Measurements from ENCODE around the gene ZMIZ1. TPM values are rescaled to one million over a fixed set of nuclear protein-coding genes. Genes with fewer than 3 reads are reported as not detected.

ZMIZ1 gene
- polyA plus RNA-seq, 3 donors = 3.3 to 64.6 (median 8.9) TPM

GRCh38 chr10:79234391-79235315 lies 165.9 kb downstream of the ZMIZ1 start:
- Mint-ChIP-seq H3K27ac (peak overlapping the region in 1 of 7 donors; percentile 27), H3K4me1 (peaks cover 46% of the 10 kb centered on the region), H3K4me3 (no peak overlapping the region), H3K36me3 (peaks cover 66 to 84% of the 10 kb centered on the region in 2 donors), H3K27me3 (ENCODE audit: low read depth in 3 of 3) (peaks cover 0 to 4% (median 0%) of the 10 kb centered on the region in 3 donors), H3K9me3 (peaks cover 0 to 1% (median 0%) of the 10 kb centered on the region in 7 donors)
- Histone ChIP-seq H3K9me3 (replicated peaks in 1 of 2; ENCODE audit: control insufficient read depth in 1 of 2, insufficient read depth in 1 of 2, low read length in 2 of 2) (no peaks in the 10 kb centered on the region), H2AFZ (ENCODE audit: insufficient read depth, low read depth, low read length, poor library complexity, severe bottlenecking) (no peak overlapping the region), H3K27ac (ENCODE audit: low read depth in 1 of 2, low read length in 2 of 2) (no peak overlapping the region), H3K36me3 (replicated peaks in 1 of 2; ENCODE audit: control insufficient read depth in 1 of 2, insufficient read depth in 2 of 2, low read length in 2 of 2) (peaks cover 14 to 64% of the 10 kb centered on the region in 2 donors), H3K9ac (ENCODE audit: insufficient read depth, low read length, poor library complexity, severe bottlenecking) (no peak overlapping the region), H3K79me2 (ENCODE audit: insufficient read depth, low read length) (no peaks in the 10 kb centered on the region), H3K4me1 (ENCODE audit: control insufficient read depth in 1 of 2, insufficient read depth in 2 of 2, low read length in 2 of 2) (peaks cover 29 to 38% of the 10 kb centered on the region in 2 donors), H4K20me1 (ENCODE audit: insufficient read depth, low read length) (peaks cover 90% of the 10 kb centered on the region), H3K4me3 (replicated peaks in 1 of 3; ENCODE audit: low read depth in 2 of 3, low read length in 3 of 3) (no peak overlapping the region), H3K27me3 (ENCODE audit: control insufficient read depth in 2 of 2, insufficient read depth in 2 of 2, low read length in 2 of 2) (no peaks in the 10 kb centered on the region), H3K4me2 (replicated peaks; ENCODE audit: extremely low read depth, low read length, poor library complexity, severe bottlenecking) (no peak overlapping the region)
- WGBS (ENCODE audit: insufficient coverage) = 97% methylated on average over 5 of the region's 8 CpGs
- DNase-seq = no peak
- intact Hi-C loops (cut with micrococcal nuclease) = loop anchor here in 1 of 2 donors (5.0 kb wide), 1 partner anchor 38 kb away; no protein-coding TSS in a partner anchor
- TF ChIP-seq CTCF (IDR thresholded peaks at IDR 0.05) = no peak

- peaks cover 68 to 80% of the 10 kb centered on the region in 2 donors for H3K36me3 Mint-ChIP-seq
- H3K4me1 ChIP-seq (ENCODE audit: control insufficient read depth in 1 of 2, insufficient read depth in 2 of 2, low read length in 2 of 2) = peaks cover 40 to 51% of the 10 kb centered on the region in 2 donors
- peak overlapping the region in 4 of 7 donors; percentile 10 to 95 (median 61) for H3K27ac Mint-ChIP-seq
- H3K36me3 ChIP-seq (replicated peaks in 1 of 2; ENCODE audit: control insufficient read depth in 1 of 2, insufficient read depth in 2 of 2, low read length in 2 of 2) = peaks cover 8 to 52% of the 10 kb centered on the region in 2 donors
- DNase-seq = no peak
- no peak overlapping the region for H2AFZ ChIP-seq (ENCODE audit: insufficient read depth, low read depth, low read length, poor library complexity, severe bottlenecking)
- no peak overlapping the region for H3K4me3 ChIP-seq (replicated peaks in 1 of 3; ENCODE audit: low read depth in 2 of 3, low read length in 3 of 3)
- 77% methylated on average over 10 of the region's 10 CpGs for WGBS (ENCODE audit: insufficient coverage)
- intact Hi-C loops (cut with micrococcal nuclease) = loop anchor here in 1 of 2 donors (5.0 kb wide), 1 partner anchor 36 kb away; no protein-coding TSS in a partner anchor
- peak overlapping the region in 1 of 2 donors; percentile 10 for H3K27ac ChIP-seq (ENCODE audit: low read depth in 1 of 2, low read length in 2 of 2)
- no peak for TF ChIP-seq CTCF (IDR thresholded peaks at IDR 0.05)
- H3K27me3 Mint-ChIP-seq (ENCODE audit: low read depth in 3 of 3) = peaks cover 0 to 2% (median 0%) of the 10 kb centered on the region in 3 donors
- H3K9ac ChIP-seq (ENCODE audit: insufficient read depth, low read length, poor library complexity, severe bottlenecking) = no peak overlapping the region
- H3K9me3 ChIP-seq (replicated peaks in 1 of 2; ENCODE audit: control insufficient read depth in 1 of 2, insufficient read depth in 1 of 2, low read length in 2 of 2) = no peaks in the 10 kb centered on the region
- H3K79me2 ChIP-seq (ENCODE audit: insufficient read depth, low read length) = peaks cover 5% of the 10 kb centered on the region
- H4K20me1 ChIP-seq (ENCODE audit: insufficient read depth, low read length) = peaks cover 77% of the 10 kb centered on the region
- no peaks in the 10 kb centered on the region for H3K27me3 ChIP-seq (ENCODE audit: control insufficient read depth in 2 of 2, insufficient read depth in 2 of 2, low read length in 2 of 2)
- peaks cover 58% of the 10 kb centered on the region for H3K4me1 Mint-ChIP-seq
- no peak overlapping the region for H3K4me2 ChIP-seq (replicated peaks; ENCODE audit: extremely low read depth, low read length, poor library complexity, severe bottlenecking)
- peaks cover 0 to 3% (median 0%) of the 10 kb centered on the region in 7 donors for H3K9me3 Mint-ChIP-seq
- H3K4me3 Mint-ChIP-seq = no peak overlapping the region
Observed at GRCh38 chr10:79235765-79236432, 167.1 kb downstream of the ZMIZ1 start.
